GM10248 (cell line): ENCODE measurements around the gene ABLIM1.

Experiments used
- CTCF ChIA-PET: fragments of 300-600 bp; sonication (Branson Sonifier 250); formaldehyde crosslinking; extraction: SDS; loops from one replicate; lab custom pipeline; 2021; ENCODE audit warnings: antibody characterized with exemption; lab: Yijun Ruan, JAX
- POLR2A ChIA-PET: fragments of 350-650 bp; sonication (Branson Sonifier 250); formaldehyde crosslinking; extraction: SDS; loops from one replicate; lab custom pipeline; 2020; ENCODE audit warnings: antibody characterized with exemption; lab: Yijun Ruan, JAX
- DNase-seq: peaks from one replicate; pipeline ENCODE4 v3.0.0; 2012; ENCODE audit errors: extremely low spot score
- CTCF ChIP-seq: IDR thresholded peaks from 2 replicates; pipeline ENCODE4 v1.5.1; 2012; ENCODE audit warnings: mild to moderate bottlenecking, low read depth; ENCODE audit errors: extremely low read depth, missing control alignments, control extremely low read depth

ABLIM1 gene

GRCh38 chr10:114547056-114547455 lies 111.0 kb downstream of the ABLIM1 start:
- no peak for TF ChIP-seq CTCF
- CTCF ChIA-PET = interaction anchor here (1.0 to 10.3 kb wide), 5 partner anchors 21 to 244 kb away, joined by 3 to 93 read pairs (median 6); no protein-coding TSS in a partner anchor
- no peak for DNase-seq
- POLR2A ChIA-PET = no interaction called here

GRCh38 chr10:114545819-114546218 lies 112.3 kb downstream of the ABLIM1 start:
- POLR2A ChIA-PET = no interaction called here
- CTCF ChIA-PET = interaction anchor here (0.9 to 10.3 kb wide), 3 partner anchors 71 to 242 kb away, joined by 3 to 93 read pairs (median 3); no protein-coding TSS in a partner anchor
- TF ChIP-seq CTCF = no peak
- DNase-seq = no peak

- POLR2A ChIA-PET = no interaction called here
- no peak for DNase-seq
Measured at GRCh38 chr10:114545071-114545470, 113.0 kb downstream of the ABLIM1 start.

GRCh38 chr10:114544045-114544659 lies 113.9 kb downstream of the ABLIM1 start:
- ChIA-PET POLR2A (no interaction called here), CTCF (interaction anchor here (1.0 to 10.3 kb wide), 7 partner anchors 10 to 318 kb away, joined by 3 to 93 read pairs (median 4); no protein-coding TSS in a partner anchor)
- peak; percentile 0 for TF ChIP-seq CTCF
- peak; percentile 80 for DNase-seq

More at GRCh38 chr10:114545071-114545470, 113.0 kb downstream of the ABLIM1 start:
- no peak for TF ChIP-seq CTCF
- CTCF ChIA-PET = interaction anchor here (1.2 to 10.3 kb wide), 5 partner anchors 9 to 317 kb away, joined by 3 to 93 read pairs (median 5); no protein-coding TSS in a partner anchor

GRCh38 chr10:114543456-114543855 lies 114.6 kb downstream of the ABLIM1 start:
- no peak for DNase-seq
- ChIA-PET CTCF (interaction anchor here (1.1 to 10.3 kb wide), 5 partner anchors 11 to 239 kb away, joined by 3 to 93 read pairs (median 5); no protein-coding TSS in a partner anchor), POLR2A (no interaction called here)
- TF ChIP-seq CTCF = no peak

GRCh38 chr10:114542373-114542772 lies 115.7 kb downstream of the ABLIM1 start:
- TF ChIP-seq CTCF = no peak
- POLR2A ChIA-PET = no interaction called here
- DNase-seq = no peak
- CTCF ChIA-PET = interaction anchor here (1.2 to 10.3 kb wide), 7 partner anchors 9 to 238 kb away, joined by 3 to 93 read pairs (median 5); no protein-coding TSS in a partner anchor
